Hepatocyte (in vitro differentiated cells): ENCODE measurements around the gene KIAA1755. TPM values are rescaled to one million over a fixed set of nuclear protein-coding genes. Genes with fewer than 3 reads are reported as not detected.
"Not testable (repeated sequence)": the region's sequence is repeated elsewhere in the genome, so short reads cannot be mapped to it uniquely, and the experiment has no call there.

Experiments
- DNase-seq: peaks from one replicate; pipeline ENCODE4 v3.0.0-alpha.2; 2016; ENCODE audit warnings: low spot score
- H2AFZ ChIP-seq: fragments of 200-600 bp; sonication (generic); 2 replicates; pipeline ENCODE4 v1.6.0; 2016; ENCODE audit warnings: antibody characterized with exemption, mild to moderate bottlenecking
- H3K27ac ChIP-seq: fragments of 200-600 bp; sonication (generic); 2 replicates; pipeline ENCODE4 v1.5.1; 2016; ENCODE audit warnings: mild to moderate bottlenecking
- H3K27me3 ChIP-seq: fragments of 200-600 bp; sonication (generic); 2 replicates; pipeline ENCODE4 v1.6.1; 2016
- H3K36me3 ChIP-seq: fragments of 200-600 bp; sonication (generic); replicated peaks from 2 replicates; pipeline ENCODE4 v1.5.1; 2016; ENCODE audit warnings: low read depth; ENCODE audit not compliant: insufficient read depth
- H3K4me1 ChIP-seq: fragments of 200-600 bp; sonication (generic); 2 replicates; pipeline ENCODE4 v1.5.1; 2016; ENCODE audit warnings: mild to moderate bottlenecking, moderate library complexity; ENCODE audit not compliant: insufficient read depth
- H3K4me2 ChIP-seq: fragments of 200-600 bp; sonication (generic); 2 replicates; pipeline ENCODE4 v1.6.0; 2016
- H3K4me3 ChIP-seq: fragments of 200-600 bp; sonication (generic); 2 replicates; pipeline ENCODE4 v1.5.1; 2016; ENCODE audit warnings: mild to moderate bottlenecking
- H3K79me2 ChIP-seq: fragments of 200-600 bp; sonication (generic); 2 replicates; pipeline ENCODE4 v1.6.0; 2017; ENCODE audit warnings: mild to moderate bottlenecking
- H3K9me2 ChIP-seq: fragments of 200-600 bp; sonication (generic); replicated peaks from 2 replicates; pipeline ENCODE4 v1.6.0; 2017; ENCODE audit warnings: mild to moderate bottlenecking; ENCODE audit not compliant: insufficient read depth
- H3K9me3 ChIP-seq: fragments of 200-600 bp; sonication (generic); 2 replicates; pipeline ENCODE4 v1.5.1; 2016; ENCODE audit warnings: low read depth, mild to moderate bottlenecking
- H4K20me1 ChIP-seq: fragments of 200-600 bp; sonication (generic); 2 replicates; pipeline ENCODE4 v1.6.0; 2016; ENCODE audit warnings: mild to moderate bottlenecking; ENCODE audit not compliant: insufficient read depth, poor library complexity, severe bottlenecking
- CTCF ChIP-seq: fragments of 200-600 bp; sonication (generic); IDR thresholded peaks from 2 replicates; pipeline ENCODE4 v1.5.1; 2016; ENCODE audit warnings: antibody characterized with exemption, mild to moderate bottlenecking; ENCODE audit not compliant: poor library complexity
- EZH2 ChIP-seq: fragments of 200-600 bp; sonication (generic); IDR thresholded peaks from 2 replicates; pipeline ENCODE4 v1.6.1; 2016; ENCODE audit warnings: antibody characterized with exemption, mild to moderate bottlenecking, borderline replicate concordance
- EZH2phosphoT487 ChIP-seq: fragments of 200-600 bp; sonication (generic); IDR thresholded peaks from one replicate; pipeline ENCODE4 v1.6.1; 2018; ENCODE audit warnings: antibody characterized with exemption, mild to moderate bottlenecking, low read depth, moderate library complexity; ENCODE audit not compliant: unreplicated experiment, severe bottlenecking
- WGBS: methylation state at CpG from one replicate; pipeline ENCODE4 v1.1.6; 2016; ENCODE audit warnings: low lambda C conversion rate; ENCODE audit errors: missing lambda C conversion rate; 5-methylcytosine and 5-hydroxymethylcytosine counted together
- polyA plus RNA-seq: library from polyadenylated mRNA; unstranded; fragments of >200 nt; fragmentation: Nextera tagmentation; extraction: Ambion mirVana; gene quantifications from 2 replicates; pipeline ENCODE4 v1.2.1, GENCODE V29; 2016
- total RNA-seq: library from RNA; depleted of rRNA; stranded (reverse); fragments of >200 nt; gene quantifications from 2 replicates; pipeline ENCODE4 v1.2.3, GENCODE V29; 2014

Gene KIAA1755
- total and polyA plus RNA-seq, 2 experiments from 2014 or later = 1.6 to 3.4 TPM

- no peaks in the 10 kb centered on the region for H3K4me1 ChIP-seq
- H4K20me1 ChIP-seq = no peaks in the 10 kb centered on the region
- no peak overlapping the region for H2AFZ ChIP-seq
- no peaks in the 10 kb centered on the region for H3K79me2 ChIP-seq
- TF ChIP-seq EZH2 = no peak
- TF ChIP-seq CTCF = no peak
- TF ChIP-seq EZH2phosphoT487 = no peak
- H3K27ac ChIP-seq = no peak overlapping the region
- H3K9me2 ChIP-seq = no peaks in the 10 kb centered on the region
- DNase-seq = no peak
- WGBS = 93% methylated on average over 5 of the region's 5 CpGs
- H3K27me3 ChIP-seq = no peaks in the 10 kb centered on the region
- H3K36me3 ChIP-seq = no peaks in the 10 kb centered on the region
- H3K4me3 ChIP-seq = no peak overlapping the region
- no peaks in the 10 kb centered on the region for H3K9me3 ChIP-seq
- H3K4me2 ChIP-seq = no peak overlapping the region
Observed at GRCh38 chr20:38284893-38285444, 24.4 kb upstream of the KIAA1755 start.

- 95% methylated on average over 7 of the region's 7 CpGs for WGBS
- H3K9me3 ChIP-seq, H3K36me3 ChIP-seq, H4K20me1 ChIP-seq, H3K27ac ChIP-seq, DNase-seq, H3K4me1 ChIP-seq, H3K79me2 ChIP-seq, H3K4me3 ChIP-seq, H3K9me2 ChIP-seq, H2AFZ ChIP-seq, H3K27me3 ChIP-seq, H3K4me2 ChIP-seq: not testable (repeated sequence)
Observed at GRCh38 chr20:38284066-38284650, 23.6 kb upstream of the KIAA1755 start.

DNA sequence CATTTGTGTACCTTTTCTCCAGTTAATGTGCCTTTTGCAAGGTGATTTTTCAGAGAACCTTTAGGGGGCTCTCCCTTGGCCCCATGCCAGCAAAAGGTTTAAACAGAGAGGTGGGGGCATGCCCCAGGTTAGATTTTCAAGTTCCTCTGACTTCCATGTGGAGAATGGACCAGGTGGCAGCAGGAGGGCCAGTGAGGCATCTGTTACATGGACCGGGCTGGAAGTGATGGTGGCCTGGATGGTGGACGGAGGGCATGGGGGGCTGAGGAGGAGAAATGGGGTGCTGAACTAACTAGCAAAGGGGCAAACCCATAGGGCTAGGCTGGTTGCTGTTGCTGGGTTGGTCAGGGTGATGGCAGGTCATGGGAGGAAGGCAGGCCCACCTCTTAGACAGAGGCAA is 22.7 kb upstream of the KIAA1755 start:
- WGBS = 96% methylated on average over 2 of the region's 2 CpGs
- H3K79me2 ChIP-seq = no peaks in the 10 kb centered on the region
- no peak overlapping the region for H3K4me3 ChIP-seq
- no peak for DNase-seq
- H2AFZ ChIP-seq = no peak overlapping the region
- no peak overlapping the region for H3K27ac ChIP-seq
- H3K9me2 ChIP-seq = no peaks in the 10 kb centered on the region
- no peak overlapping the region for H3K4me2 ChIP-seq
- H3K9me3 ChIP-seq = no peaks in the 10 kb centered on the region
- no peaks in the 10 kb centered on the region for H3K4me1 ChIP-seq
- H3K36me3 ChIP-seq = no peaks in the 10 kb centered on the region
- no peaks in the 10 kb centered on the region for H3K27me3 ChIP-seq
- no peaks in the 10 kb centered on the region for H4K20me1 ChIP-seq
- no peak for TF ChIP-seq EZH2
- TF ChIP-seq CTCF = no peak
- no peak for TF ChIP-seq EZH2phosphoT487

DNA sequence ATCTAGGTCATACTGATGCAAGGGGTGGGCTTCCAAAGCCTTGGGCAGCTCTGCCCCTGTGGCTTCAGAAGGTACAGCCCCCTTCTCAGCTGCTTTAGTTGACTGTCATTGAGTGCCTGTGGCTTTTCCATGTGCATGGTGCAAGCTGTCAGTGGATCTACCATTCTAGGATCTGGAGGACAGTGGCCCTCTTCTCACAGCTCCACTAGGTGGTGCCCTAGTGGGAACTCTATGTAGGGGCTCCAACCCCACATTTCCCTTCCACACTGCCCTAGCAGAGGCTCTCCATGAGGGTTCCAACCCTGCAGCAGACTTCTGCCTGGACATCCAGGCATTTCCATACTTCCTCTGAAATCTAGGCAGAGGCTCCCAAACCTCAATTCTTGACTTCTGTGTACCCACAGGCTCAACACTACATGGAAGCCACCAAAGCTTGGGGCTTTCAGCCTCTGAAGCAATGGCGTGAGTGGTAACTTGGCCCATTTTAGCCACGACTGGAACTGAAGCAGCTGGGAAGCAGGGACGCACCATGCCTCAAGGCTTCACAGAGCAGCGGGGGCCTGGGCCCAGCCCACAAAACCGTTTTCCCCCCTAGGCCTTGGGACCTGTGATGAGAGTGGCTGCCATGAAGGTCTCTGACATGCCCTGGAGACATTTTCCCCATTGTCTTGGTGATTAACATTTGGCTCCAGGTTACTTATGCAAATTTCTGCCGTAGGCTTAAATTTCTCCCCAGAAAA is 20.8 kb upstream of the KIAA1755 start:
- DNase-seq, H3K79me2 ChIP-seq, H3K27ac ChIP-seq, H3K4me2 ChIP-seq, H3K36me3 ChIP-seq, H2AFZ ChIP-seq, H3K9me3 ChIP-seq, H4K20me1 ChIP-seq, H3K9me2 ChIP-seq, H3K4me3 ChIP-seq, H3K4me1 ChIP-seq, H3K27me3 ChIP-seq: not testable (repeated sequence)
- 91% methylated on average over 6 of the region's 6 CpGs for WGBS
